Stimulated activated naive CD8-positive, alpha-beta T cell treated with anti-CD3 and anti-CD28 coated beads, Interleukin-15, amount 100 ng/mL, for 72 hours (primary cell): ENCODE data around the gene SPATA31E1.

Experiments
- ATAC-seq: fragments of 150-1000 bp; cut with Tn5 transposase; 2 replicates; pipeline ENCODE4 v1.10.0; 2021; ENCODE audit warnings: mild to moderate bottlenecking, moderate library complexity
- DNase-seq, 2 donors: peaks; one replicate each; pipeline ENCODE4 v3.0.0; 2021 to 2022
- H3K27ac Mint-ChIP-seq, 2 donors: one replicate each; pipeline ENCODE4 v1.8.0; 2022; ENCODE audit warnings: mild to moderate bottlenecking in 2 of 2, mixed read lengths in 2 of 2, moderate library complexity in 2 of 2
- H3K27me3 Mint-ChIP-seq: one replicate; pipeline ENCODE4 v1.8.0; 2022; ENCODE audit warnings: mixed read lengths
- H3K4me1 Mint-ChIP-seq: one replicate; pipeline ENCODE4 v1.8.0; 2022; ENCODE audit warnings: mild to moderate bottlenecking, mixed read lengths
- H3K4me3 Mint-ChIP-seq, 2 donors: one replicate each; pipeline ENCODE4 v1.8.0; 2022; ENCODE audit warnings: mild to moderate bottlenecking in 2 of 2, mixed read lengths in 2 of 2, moderate library complexity in 1 of 2
- H3K9me3 Mint-ChIP-seq, 2 donors: one replicate each; pipeline ENCODE4 v1.8.0; 2022; ENCODE audit warnings: mixed read lengths in 2 of 2

Gene SPATA31E1

DNA sequence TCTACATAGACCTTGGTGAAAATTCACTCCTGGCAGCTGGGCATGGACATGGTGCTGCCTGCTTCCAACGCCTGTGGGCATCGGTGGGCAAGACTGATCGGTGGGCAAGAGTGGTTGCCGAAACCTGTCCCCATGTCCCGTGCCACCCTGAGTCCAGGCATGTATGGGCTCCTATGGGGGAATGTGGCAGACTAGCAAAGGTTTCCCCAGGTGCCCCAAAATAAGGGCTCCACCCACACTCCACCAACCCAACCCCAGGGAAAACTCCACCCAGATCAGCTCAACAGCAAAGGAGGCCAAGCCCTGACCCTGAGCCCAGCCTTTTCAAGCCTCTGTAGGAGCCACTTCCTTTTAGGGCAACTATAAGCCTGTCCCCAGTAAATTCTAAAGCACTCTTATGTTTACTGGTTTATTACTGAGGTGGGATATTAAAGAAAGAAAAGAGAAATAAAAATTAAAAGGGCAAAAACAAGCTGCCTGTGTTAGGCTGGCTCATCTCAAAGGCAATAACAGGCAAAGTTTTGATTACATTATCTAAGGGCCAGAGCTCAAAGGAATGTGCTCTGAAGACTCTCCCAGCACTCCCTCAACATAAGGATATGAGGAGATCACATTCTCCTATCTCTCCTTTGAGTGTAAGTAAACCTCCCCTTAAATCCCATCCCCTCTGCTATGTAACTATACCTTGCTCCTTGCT lies 8.9 kb upstream of the SPATA31E1 start:
- DNase-seq (no peak), ATAC-seq (no peak)
- H3K4me1 Mint-ChIP-seq, result no peaks in the 10 kb centered on the region
- no peak overlapping the region for H3K4me3 Mint-ChIP-seq
- peaks cover 35% of the 10 kb centered on the region for H3K27me3 Mint-ChIP-seq
- H3K9me3 Mint-ChIP-seq, result peaks cover 8% of the 10 kb centered on the region in 2 donors
- no peak overlapping the region for H3K27ac Mint-ChIP-seq

GRCh38 chr9:87874304-87874623 lies 8.4 kb upstream of the SPATA31E1 start:
- Mint-ChIP-seq H3K4me3 (no peak overlapping the region), H3K27me3 (peaks cover 35% of the 10 kb centered on the region)

GRCh38 chr9:87875060-87875459 lies 7.6 kb upstream of the SPATA31E1 start:
- peaks cover under 1 to 1% of the 10 kb centered on the region in 2 donors for H3K9me3 Mint-ChIP-seq
- no peaks in the 10 kb centered on the region for H3K4me1 Mint-ChIP-seq
- ATAC-seq (no peak), DNase-seq (no peak)
- no peak overlapping the region for H3K27ac Mint-ChIP-seq
- peaks cover 35% of the 10 kb centered on the region for H3K27me3 Mint-ChIP-seq
- no peak overlapping the region for H3K4me3 Mint-ChIP-seq

More at GRCh38 chr9:87874304-87874623, 8.4 kb upstream of the SPATA31E1 start:
- H3K9me3 Mint-ChIP-seq, result peaks cover 8% of the 10 kb centered on the region in 2 donors
- no peaks in the 10 kb centered on the region for H3K4me1 Mint-ChIP-seq
- DNase-seq (no peak), ATAC-seq (no peak)
- H3K27ac Mint-ChIP-seq, result no peak overlapping the region

DNA sequence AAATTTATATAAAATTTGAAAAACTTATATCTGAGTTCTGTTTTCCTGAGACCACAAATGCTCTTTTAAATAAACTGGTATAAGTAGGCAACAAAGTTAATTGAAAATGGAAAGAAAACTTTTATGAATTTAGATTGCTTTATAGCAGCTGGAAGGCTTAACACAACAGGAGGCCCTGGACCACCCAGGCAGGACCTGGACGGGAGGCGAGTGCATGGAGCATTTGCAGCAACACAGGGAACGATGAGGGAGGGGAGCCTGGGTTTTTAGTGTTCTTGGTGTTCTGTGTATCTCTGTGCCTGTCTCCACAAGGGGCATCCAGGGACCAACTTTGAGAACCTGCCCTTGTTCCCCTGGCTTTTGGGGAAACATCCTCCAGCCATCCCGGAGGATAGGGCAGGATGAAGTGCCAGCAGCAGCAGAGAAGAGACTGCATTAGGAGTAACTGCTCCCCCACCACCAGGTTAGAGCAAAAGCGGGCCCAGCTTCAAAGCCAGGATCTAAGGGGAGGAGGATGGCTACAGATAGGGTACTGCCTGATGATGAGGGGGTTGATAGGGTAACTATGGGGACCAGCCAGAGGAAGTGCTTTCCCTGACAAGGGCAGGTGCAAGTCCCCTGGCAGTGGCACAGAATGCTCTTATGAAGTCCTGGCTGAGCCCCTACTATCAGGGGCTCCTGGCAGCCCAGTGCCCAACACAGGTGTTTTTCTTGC lies 6.7 kb upstream of the SPATA31E1 start:
- H3K9me3 Mint-ChIP-seq, result no peaks in the 10 kb centered on the region
- peak overlapping the region in 1 of 2 donors; percentile 48 for H3K27ac Mint-ChIP-seq
- H3K27me3 Mint-ChIP-seq, result peaks cover 35% of the 10 kb centered on the region
- H3K4me3 Mint-ChIP-seq, result no peak overlapping the region
- DNase-seq, result no peak
- ATAC-seq, result no peak
- no peaks in the 10 kb centered on the region for H3K4me1 Mint-ChIP-seq

GRCh38 chr9:87876708-87877107 lies 6.0 kb upstream of the SPATA31E1 start:
- H3K27ac Mint-ChIP-seq, result no peak overlapping the region

GRCh38 chr9:87878989-87879511 lies 3.6 kb upstream of the SPATA31E1 start:
- H3K9me3 Mint-ChIP-seq, result no peaks in the 10 kb centered on the region

More at GRCh38 chr9:87876708-87877107, 6.0 kb upstream of the SPATA31E1 start:
- no peaks in the 10 kb centered on the region for H3K4me1 Mint-ChIP-seq
- H3K4me3 Mint-ChIP-seq, result no peak overlapping the region
- DNase-seq (no peak), ATAC-seq (peak; percentile 21)
- H3K9me3 Mint-ChIP-seq, result no peaks in the 10 kb centered on the region
- H3K27me3 Mint-ChIP-seq, result peaks cover 35% of the 10 kb centered on the region

GRCh38 chr9:87880116-87880515 lies 2.6 kb upstream of the SPATA31E1 start:
- peaks cover 25% of the 10 kb centered on the region for H3K27me3 Mint-ChIP-seq
- DNase-seq (no peak), ATAC-seq (no peak)
- H3K9me3 Mint-ChIP-seq, result no peaks in the 10 kb centered on the region
- H3K4me1 Mint-ChIP-seq, result no peaks in the 10 kb centered on the region
- H3K4me3 Mint-ChIP-seq, result no peak overlapping the region
- no peak overlapping the region for H3K27ac Mint-ChIP-seq

More at GRCh38 chr9:87878989-87879511, 3.6 kb upstream of the SPATA31E1 start:
- ATAC-seq (no peak), DNase-seq (no peak)
- Mint-ChIP-seq H3K4me1 (no peaks in the 10 kb centered on the region), H3K4me3 (no peak overlapping the region), H3K27me3 (peaks cover 25% of the 10 kb centered on the region), H3K27ac (no peak overlapping the region)

- ATAC-seq (no peak), DNase-seq (no peak)
- H3K9me3 Mint-ChIP-seq, result no peaks in the 10 kb centered on the region
- peaks cover 22% of the 10 kb centered on the region for H3K27me3 Mint-ChIP-seq
- H3K27ac Mint-ChIP-seq, result no peak overlapping the region
- H3K4me3 Mint-ChIP-seq, result no peak overlapping the region
- H3K4me1 Mint-ChIP-seq, result no peaks in the 10 kb centered on the region
Observed at GRCh38 chr9:87880683-87881082, 2.0 kb upstream of the SPATA31E1 start.

DNA sequence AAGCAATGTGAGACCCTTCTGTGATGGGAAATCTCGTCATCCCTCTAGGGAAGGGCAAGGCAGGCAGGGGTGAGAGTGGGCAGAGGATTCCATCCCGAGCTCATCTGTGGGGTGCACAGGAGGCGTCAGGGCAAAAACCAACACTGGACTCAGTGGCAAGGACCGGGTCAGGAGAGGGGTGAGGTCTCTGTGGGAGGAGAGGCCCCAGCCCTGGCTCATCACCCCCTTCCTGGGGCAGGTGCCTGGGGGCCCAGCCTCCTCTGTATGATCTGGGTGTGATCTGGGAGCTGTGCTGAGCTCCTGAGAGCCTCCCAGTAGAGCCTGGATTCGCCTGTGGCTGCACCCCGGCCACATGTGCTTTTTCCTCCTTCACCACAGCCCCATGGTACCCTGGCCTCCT lies 597 bp downstream of the SPATA31E1 start:
- DNase-seq (no peak), ATAC-seq (peak; percentile 8)
- Mint-ChIP-seq H3K27ac (no peak overlapping the region), H3K27me3 (no peaks in the 10 kb centered on the region), H3K9me3 (no peaks in the 10 kb centered on the region), H3K4me1 (no peaks in the 10 kb centered on the region), H3K4me3 (no peak overlapping the region)

GRCh38 chr9:87883990-87884389 lies 1.3 kb downstream of the SPATA31E1 start:
- Mint-ChIP-seq H3K4me1 (no peaks in the 10 kb centered on the region), H3K27ac (peak overlapping the region in 1 of 2 donors; percentile 54), H3K9me3 (no peaks in the 10 kb centered on the region), H3K27me3 (no peaks in the 10 kb centered on the region), H3K4me3 (no peak overlapping the region)
- ATAC-seq (no peak), DNase-seq (no peak)

DNA sequence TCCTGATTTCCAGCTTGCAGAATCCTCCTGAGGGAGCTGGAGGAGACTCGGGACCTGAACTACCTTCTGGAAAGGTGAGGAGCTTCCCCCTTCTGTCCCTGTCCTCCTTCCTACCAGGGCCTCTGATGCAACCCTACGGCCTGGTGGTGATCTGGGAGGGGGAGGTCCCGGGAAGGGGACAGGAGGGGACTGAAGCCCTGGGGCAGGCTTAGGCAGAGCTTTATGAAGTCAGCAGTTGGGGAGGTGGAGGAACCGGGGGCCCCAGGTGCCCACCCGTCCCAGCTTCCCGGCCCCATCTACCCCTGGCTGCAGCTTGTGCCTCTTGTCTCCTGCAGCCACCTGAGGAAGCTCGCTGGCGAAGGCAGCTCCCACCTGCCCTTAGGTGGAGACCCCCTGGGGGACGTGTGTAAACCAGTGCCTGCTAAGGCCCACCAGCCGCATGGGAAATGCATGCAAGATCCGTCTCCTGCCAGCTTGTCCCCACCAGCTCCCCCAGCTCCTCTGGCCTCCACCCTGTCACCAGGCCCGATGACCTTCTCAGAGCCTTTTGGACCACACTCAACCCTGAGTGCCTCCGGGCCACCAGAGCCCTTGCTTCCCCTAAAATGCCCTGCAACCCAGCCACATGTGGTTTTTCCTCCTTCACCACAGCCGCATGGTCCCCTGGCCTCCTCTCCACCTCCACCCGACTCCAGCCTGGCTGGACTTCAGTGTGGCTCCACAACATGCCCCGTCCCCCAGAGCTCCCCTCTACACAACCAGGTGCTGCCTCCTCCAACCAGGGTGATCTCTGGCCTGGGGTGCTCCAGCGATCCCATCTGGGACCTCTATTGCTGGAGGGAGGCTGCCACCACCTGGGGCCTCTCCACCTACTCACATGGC lies 2.1 kb downstream of the SPATA31E1 start:
- no peaks in the 10 kb centered on the region for H3K4me1 Mint-ChIP-seq
- H3K9me3 Mint-ChIP-seq, result no peaks in the 10 kb centered on the region
- ATAC-seq, result no peak
- no peak overlapping the region for H3K27ac Mint-ChIP-seq
- no peak for DNase-seq
- H3K4me3 Mint-ChIP-seq, result no peak overlapping the region
- H3K27me3 Mint-ChIP-seq, result no peaks in the 10 kb centered on the region

- no peak for ATAC-seq
- Mint-ChIP-seq H3K27ac (no peak overlapping the region), H3K4me3 (no peak overlapping the region), H3K4me1 (no peaks in the 10 kb centered on the region), H3K9me3 (no peaks in the 10 kb centered on the region), H3K27me3 (no peaks in the 10 kb centered on the region)
- no peak for DNase-seq
Observed at GRCh38 chr9:87885484-87886189, 3.0 kb downstream of the SPATA31E1 start.

GRCh38 chr9:87886210-87886932 lies 3.7 kb downstream of the SPATA31E1 start:
- no peaks in the 10 kb centered on the region for H3K4me1 Mint-ChIP-seq
- no peaks in the 10 kb centered on the region for H3K27me3 Mint-ChIP-seq
- DNase-seq (no peak), ATAC-seq (no peak)
- H3K27ac Mint-ChIP-seq, result peak overlapping the region in 1 of 2 donors; percentile 57
- H3K4me3 Mint-ChIP-seq, result no peak overlapping the region
- H3K9me3 Mint-ChIP-seq, result no peaks in the 10 kb centered on the region

GRCh38 chr9:87886933-87887505 lies 4.3 kb downstream of the SPATA31E1 start:
- Mint-ChIP-seq H3K4me1 (no peaks in the 10 kb centered on the region), H3K27ac (no peak overlapping the region), H3K27me3 (no peaks in the 10 kb centered on the region), H3K4me3 (no peak overlapping the region), H3K9me3 (no peaks in the 10 kb centered on the region)
- no peak for DNase-seq
- ATAC-seq, result no peak
